Measurements from ENCODE around the gene TRAF2. TPM values are rescaled to one million over a fixed set of nuclear protein-coding genes. Genes with fewer than 3 reads are reported as not detected.

Gene TRAF2
- total RNA-seq, 1 donor, result 6.2 TPM

DNA sequence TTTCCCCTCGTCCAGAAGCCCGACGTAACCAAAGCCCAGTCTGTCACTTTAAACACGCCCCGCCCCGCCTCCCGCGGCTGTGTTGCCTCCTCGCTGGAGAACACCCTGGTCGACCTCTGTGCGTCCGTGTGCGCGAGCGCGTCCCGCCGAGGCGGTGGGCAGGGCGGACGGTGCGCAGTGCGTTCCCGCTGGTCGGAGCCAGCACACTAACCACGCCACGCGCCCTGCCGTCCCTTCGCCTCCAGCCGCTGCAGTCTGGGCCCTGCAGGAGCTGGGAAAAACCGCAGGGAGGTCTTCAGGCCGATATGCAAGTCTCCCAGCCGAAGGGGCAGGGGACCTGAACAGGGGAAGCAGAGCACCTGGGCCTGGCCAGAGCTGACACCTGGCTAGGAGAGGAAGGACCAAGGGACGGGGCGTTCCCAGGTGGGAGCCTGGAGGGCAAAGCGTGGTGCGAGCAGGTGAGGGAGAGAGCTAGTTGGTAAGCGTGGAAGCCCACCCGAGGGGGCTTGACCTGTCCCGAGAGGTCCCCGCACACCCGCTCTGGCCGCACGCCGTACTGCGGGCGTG, 38.4 kb upstream of the TRAF2 start:
- DNase-seq (ENCODE audit: insufficient read length, low spot score, missing footprints), result peak; percentile 98
- H3K27ac ChIP-seq (ENCODE audit: low read depth, low read length), result peak overlapping the region; percentile 37
- no peak for TF ChIP-seq CTCF (IDR thresholded peaks at IDR 0.05; ENCODE audit: extremely low read depth, low read depth, low read length)
- no peaks in the 10 kb centered on the region for H3K9me3 ChIP-seq (ENCODE audit: low read depth, low read length)
- H2AFZ ChIP-seq (ENCODE audit: low read length), result no peak overlapping the region
- H3K79me2 ChIP-seq (ENCODE audit: insufficient read depth, low read length), result peaks cover 7% of the 10 kb centered on the region
- peaks cover 15% of the 10 kb centered on the region for H3K36me3 ChIP-seq (ENCODE audit: insufficient read depth, low read length)
- peaks cover 8% of the 10 kb centered on the region for H4K20me1 ChIP-seq (ENCODE audit: insufficient read depth, low read length)
- peaks cover 13% of the 10 kb centered on the region for H3K4me1 ChIP-seq (ENCODE audit: insufficient read depth, low read length)
- H3K4me2 ChIP-seq (ENCODE audit: insufficient read depth, low read length), result peak overlapping the region; percentile 96
- H3K27me3 ChIP-seq (ENCODE audit: insufficient read depth, low read length), result peaks cover 16% of the 10 kb centered on the region
- peak overlapping the region; percentile 91 for H3K4me3 ChIP-seq (ENCODE audit: insufficient read depth, low read length)

- no peak overlapping the region for H2AFZ ChIP-seq (ENCODE audit: low read length)
Measured at GRCh38 chr9:136848393-136849037, 37.8 kb upstream of the TRAF2 start.

DNA sequence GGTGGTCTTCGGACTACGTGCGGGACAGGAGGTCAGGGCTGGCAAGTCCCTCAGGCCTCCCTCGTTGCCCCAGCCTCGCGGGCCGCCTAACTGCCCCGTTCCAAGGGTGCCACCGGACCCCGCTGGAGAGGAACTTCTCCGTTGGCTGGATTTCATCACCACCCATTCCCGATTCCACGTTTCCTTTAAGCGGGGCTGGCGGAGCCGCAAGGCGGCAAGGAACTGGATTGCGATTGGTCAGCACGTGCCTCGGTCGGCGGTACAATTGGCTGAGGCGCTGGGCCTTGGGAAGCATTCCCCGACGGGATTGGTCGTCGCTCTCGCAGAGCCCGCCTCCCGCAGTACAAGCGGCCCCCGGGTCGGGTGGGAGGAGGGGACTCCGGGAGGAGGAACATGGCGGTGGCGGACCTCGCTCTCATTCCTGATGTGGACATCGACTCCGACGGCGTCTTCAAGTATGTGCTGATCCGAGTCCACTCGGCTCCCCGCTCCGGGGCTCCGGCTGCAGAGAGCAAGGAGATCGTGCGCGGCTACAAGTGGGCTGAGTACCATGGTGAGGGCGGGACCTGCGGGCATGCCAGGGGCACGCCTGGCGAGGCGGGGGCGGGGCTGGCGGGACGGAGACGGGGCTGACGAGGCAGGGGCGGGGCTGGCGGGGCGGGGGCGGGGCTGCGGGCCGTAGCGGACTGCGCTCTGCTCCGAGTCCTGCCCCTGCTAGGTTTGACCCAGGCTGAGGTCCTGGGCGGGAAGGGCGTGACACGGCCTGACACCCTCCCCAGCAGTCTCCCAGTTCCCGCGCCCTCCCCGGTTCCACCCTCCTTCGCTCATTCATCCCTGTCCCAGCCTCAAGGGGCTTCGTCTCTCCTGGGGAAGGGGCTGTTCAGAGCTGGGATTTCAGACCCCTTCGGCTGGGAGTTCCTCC, 37.0 kb upstream of the TRAF2 start, which contains the start of gene PHPT1:
PHPT1 (plus strand) TSS at position 372 of the 922 bp plus-strand sequence; CDS start at position 394, 22 bp downstream.
- DNase-seq (ENCODE audit: insufficient read length, low spot score, missing footprints), result peak; percentile 100

More at GRCh38 chr9:136848393-136849037, 37.8 kb upstream of the TRAF2 start:
- no peak for TF ChIP-seq CTCF (IDR thresholded peaks at IDR 0.05; ENCODE audit: extremely low read depth, low read depth, low read length)
- H3K36me3 ChIP-seq (ENCODE audit: insufficient read depth, low read length), result peaks cover 15% of the 10 kb centered on the region
- peak overlapping the region; percentile 70 for H3K27ac ChIP-seq (ENCODE audit: low read depth, low read length)
- H3K4me3 ChIP-seq (ENCODE audit: insufficient read depth, low read length), result peak overlapping the region; percentile 91
- H3K9me3 ChIP-seq (ENCODE audit: low read depth, low read length), result no peaks in the 10 kb centered on the region
- H3K4me2 ChIP-seq (ENCODE audit: insufficient read depth, low read length), result peak overlapping the region; percentile 96
- H3K79me2 ChIP-seq (ENCODE audit: insufficient read depth, low read length), result peaks cover 7% of the 10 kb centered on the region
- H4K20me1 ChIP-seq (ENCODE audit: insufficient read depth, low read length), result peaks cover 8% of the 10 kb centered on the region
- H3K4me1 ChIP-seq (ENCODE audit: insufficient read depth, low read length), result peaks cover 13% of the 10 kb centered on the region
- peak; percentile 98 for DNase-seq (ENCODE audit: insufficient read length, low spot score, missing footprints)
- H3K27me3 ChIP-seq (ENCODE audit: insufficient read depth, low read length), result peaks cover 16% of the 10 kb centered on the region

More for the DNA sequence above, 37.0 kb upstream of the TRAF2 start, which contains the start of gene PHPT1:
- Histone ChIP-seq H3K4me2 (ENCODE audit: insufficient read depth, low read length) (peak within 1 kb of the TSS; percentile 96), H3K36me3 (ENCODE audit: insufficient read depth, low read length) (peaks cover 15% of the 10 kb centered on the region), H3K27ac (ENCODE audit: low read depth, low read length) (peak within 1 kb of the TSS; percentile 70), H3K4me3 (ENCODE audit: insufficient read depth, low read length) (peak within 1 kb of the TSS; percentile 91), H3K79me2 (ENCODE audit: insufficient read depth, low read length) (peaks cover 7% of the 10 kb centered on the region), H3K9me3 (ENCODE audit: low read depth, low read length) (no peaks in the 10 kb centered on the region), H3K27me3 (ENCODE audit: insufficient read depth, low read length) (peaks cover 16% of the 10 kb centered on the region), H4K20me1 (ENCODE audit: insufficient read depth, low read length) (peaks cover 8% of the 10 kb centered on the region), H2AFZ (ENCODE audit: low read length) (peak within 1 kb of the TSS; percentile 89), H3K4me1 (ENCODE audit: insufficient read depth, low read length) (peaks cover 13% of the 10 kb centered on the region)
- TF ChIP-seq CTCF (IDR thresholded peaks at IDR 0.05; ENCODE audit: extremely low read depth, low read depth, low read length), result no peak
